Astrocyte of the spinal cord (primary cell): Measurements from ENCODE around the gene TFIP11.

Experiments
- DNase-seq: peaks from one replicate; pipeline ENCODE4 v3.0.0; 2011; ENCODE audit warnings: low read depth, low spot score
- H3K4me3 ChIP-seq: 2 replicates; pipeline ENCODE4 v1.5.1; 2011; ENCODE audit warnings: low read depth, mild to moderate bottlenecking, low read length, moderate library complexity
- CTCF ChIP-seq: IDR thresholded peaks from 2 replicates; pipeline ENCODE4 v1.5.1; 2012; ENCODE audit warnings: low read depth, mild to moderate bottlenecking, low read length, inconsistent platforms
- in situ Hi-C: cut with HindIII; loops from 2 replicates; pipeline ENCODE4 v1.10.0; 2017; ENCODE audit warnings: low sequenced_read_pairs

TFIP11 gene

GRCh38 chr22:26482161-26482560 is 30.1 kb downstream of the TFIP11 start:
- H3K4me3 ChIP-seq = no peak overlapping the region
- no peak for DNase-seq
- TF ChIP-seq CTCF = no peak
- in situ Hi-C loops = no loop called here

- no peak for TF ChIP-seq CTCF
- in situ Hi-C loops = no loop called here
- no peak for DNase-seq
- no peak overlapping the region for H3K4me3 ChIP-seq
Measured at GRCh38 chr22:26481694-26482093, 30.6 kb downstream of the TFIP11 start.

DNA sequence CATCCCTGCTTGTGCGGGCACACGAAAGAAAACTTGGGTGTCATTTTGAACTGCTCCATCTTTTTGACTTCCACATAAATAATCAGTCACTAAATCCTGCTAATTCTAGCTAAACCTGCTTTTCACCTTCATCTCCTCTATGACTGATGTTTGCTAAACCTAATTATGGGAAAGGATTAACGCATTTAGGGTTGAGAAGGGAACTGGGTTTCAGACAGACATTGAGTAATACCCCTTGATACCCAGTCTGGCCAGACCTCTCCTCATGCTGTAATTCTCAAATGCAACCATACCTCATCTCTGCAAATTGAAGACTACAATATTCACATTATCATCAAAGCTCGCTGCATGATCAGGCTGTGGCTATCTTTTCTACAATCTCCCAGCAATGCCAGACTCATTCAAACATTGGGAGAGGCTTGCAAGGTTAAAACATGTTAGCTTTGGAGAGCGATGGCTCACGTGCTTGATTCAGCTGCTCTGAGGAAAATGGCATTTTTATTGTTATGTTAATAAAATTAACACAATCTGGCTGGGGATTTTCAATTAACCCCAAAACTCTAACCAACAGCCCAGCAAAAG is 31.1 kb downstream of the TFIP11 start:
- in situ Hi-C loops = no loop called here
- no peak for DNase-seq
- TF ChIP-seq CTCF = no peak
- H3K4me3 ChIP-seq = no peak overlapping the region

DNA sequence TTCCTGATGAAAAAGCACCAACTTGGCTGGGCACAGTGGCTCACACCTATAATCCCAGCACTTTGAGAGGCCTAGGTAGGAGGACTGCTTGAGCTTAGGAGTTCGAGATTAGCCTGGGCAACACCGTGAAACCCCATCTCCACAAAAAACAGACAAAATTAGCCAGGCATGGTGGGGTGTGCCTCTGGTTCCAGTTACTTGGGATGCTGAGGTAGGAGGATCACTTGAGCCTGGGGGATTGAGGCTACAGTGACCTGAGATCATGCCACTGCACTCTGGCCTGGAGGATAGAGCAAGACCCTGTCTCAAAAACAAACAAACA is 31.7 kb downstream of the TFIP11 start:
- DNase-seq = no peak
- no peak for TF ChIP-seq CTCF
- in situ Hi-C loops = no loop called here

GRCh38 chr22:26479792-26480610 is 32.3 kb downstream of the TFIP11 start:
- no peak for DNase-seq
- in situ Hi-C loops = no loop called here
- no peak for TF ChIP-seq CTCF
- no peak overlapping the region for H3K4me3 ChIP-seq

More for the DNA sequence above, 31.7 kb downstream of the TFIP11 start:
- no peak overlapping the region for H3K4me3 ChIP-seq

GRCh38 chr22:26479043-26479791 is 33.1 kb downstream of the TFIP11 start:
- no peak for TF ChIP-seq CTCF
- in situ Hi-C loops = no loop called here
- no peak for DNase-seq
- H3K4me3 ChIP-seq = no peak overlapping the region
